HG03095 (cell line): ENCODE results near the gene KLRC1.
"Not testable (repeated sequence)": the region's sequence is repeated elsewhere in the genome, so short reads cannot be mapped to it uniquely, and the experiment has no call there.

Source experiments
- ATAC-seq: cut with Tn5 transposase; IDR thresholded peaks from one replicate; pipeline ENCODE4 v1.9.1; 2021; ENCODE audit warnings: moderate library complexity; ENCODE audit not compliant: unreplicated experiment

The KLRC1 gene

DNA sequence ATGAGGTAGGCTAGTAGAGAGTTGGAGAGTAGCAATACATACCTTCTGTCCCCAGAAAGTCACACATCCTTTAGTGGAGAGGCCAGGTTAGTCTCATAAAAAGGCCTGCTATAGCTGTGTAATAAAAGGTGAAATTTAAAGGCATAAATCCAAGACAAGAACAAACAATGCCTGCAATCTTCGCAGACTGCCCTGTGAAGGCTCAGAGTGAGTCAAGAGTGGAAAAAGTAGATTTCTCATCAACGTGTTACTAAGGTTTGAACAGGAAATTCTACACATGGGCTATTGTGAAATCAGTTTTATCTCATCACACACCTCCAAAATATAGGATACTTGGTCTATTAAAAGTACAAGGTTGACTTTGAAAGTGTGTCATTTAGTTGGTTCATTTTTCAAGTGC lies at the start of gene KLRC1:
KLRC1 (minus strand) TSS at position 222 of the 400 bp plus-strand sequence. CDS start 2,221 bp downstream, outside the sequence.
- no peak for ATAC-seq

DNA sequence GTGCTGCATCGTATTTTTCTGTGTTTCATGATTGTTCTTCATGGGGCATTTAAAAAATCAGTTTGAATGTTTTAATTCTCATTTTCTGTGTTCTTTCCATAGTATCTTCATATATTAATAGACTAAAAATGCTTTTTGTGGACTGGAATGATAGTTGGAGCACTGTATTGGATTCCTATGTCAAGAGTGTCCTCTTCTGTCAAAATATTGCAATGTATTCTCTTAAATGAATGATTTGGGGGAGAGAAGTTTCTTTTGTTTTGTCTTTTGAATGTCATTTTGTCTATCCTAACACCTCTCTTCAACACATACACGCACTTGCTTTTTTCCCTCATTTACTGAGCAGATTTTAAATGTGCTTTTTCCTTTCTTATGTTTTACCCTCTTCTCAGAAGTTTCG lies 47.9 kb upstream of the KLRC1 start:
- ATAC-seq = no peak

DNA sequence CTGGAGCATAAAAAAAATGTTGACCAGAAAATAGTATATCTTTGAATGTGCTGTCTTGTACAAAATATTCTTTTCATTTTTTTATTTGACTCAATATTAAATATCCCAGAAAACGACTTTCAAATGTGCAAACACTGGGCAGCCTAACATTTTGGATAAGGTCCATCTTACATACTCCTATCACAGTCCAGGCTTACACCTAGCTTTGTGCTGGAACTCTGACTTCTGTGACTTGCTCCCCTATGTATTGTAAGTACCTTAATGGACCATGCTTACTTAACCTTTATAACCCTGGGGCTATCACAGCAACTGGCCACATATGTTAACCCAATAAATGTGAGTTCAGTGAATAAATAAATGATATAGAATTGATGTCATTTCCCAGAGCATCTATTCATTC lies 44.9 kb upstream of the KLRC1 start:
- no peak for ATAC-seq

DNA sequence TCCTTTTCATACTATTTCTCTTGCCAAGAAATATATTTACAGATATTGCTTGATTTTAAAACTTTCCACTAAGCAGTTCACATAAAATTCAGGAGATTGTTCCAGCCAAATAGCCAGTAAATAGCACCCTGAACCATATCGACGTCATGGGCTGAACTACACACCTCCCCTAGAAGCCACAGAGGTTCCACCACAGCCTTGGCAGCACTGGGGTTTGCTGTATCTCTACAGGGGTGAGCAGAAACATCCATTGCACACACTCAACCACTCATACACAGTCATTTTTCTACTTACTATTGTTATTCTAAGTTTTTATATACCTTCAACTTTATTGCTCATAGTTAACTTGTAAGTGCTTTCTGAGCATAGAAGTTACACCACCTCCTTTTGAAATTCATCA lies 44.4 kb upstream of the KLRC1 start:
- no peak for ATAC-seq

DNA sequence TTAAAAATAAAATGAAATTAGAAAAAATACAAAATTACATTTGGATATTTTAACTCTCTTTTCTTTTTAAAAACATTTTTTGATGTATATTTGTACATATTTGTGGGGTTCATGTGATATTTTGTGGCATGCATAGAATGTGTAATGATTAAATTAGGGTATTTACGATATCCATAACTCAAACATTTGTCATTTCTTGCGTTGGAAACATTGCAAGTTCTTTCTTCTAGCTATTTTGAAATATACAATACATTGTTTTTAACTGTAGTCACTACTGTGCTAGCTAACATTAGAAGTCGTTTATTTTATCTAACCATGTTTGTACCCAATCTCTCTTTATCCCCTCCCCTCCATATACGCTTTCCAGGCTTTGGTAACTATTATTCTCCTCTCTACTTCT lies 38.6 kb upstream of the KLRC1 start:
- ATAC-seq = no peak

DNA sequence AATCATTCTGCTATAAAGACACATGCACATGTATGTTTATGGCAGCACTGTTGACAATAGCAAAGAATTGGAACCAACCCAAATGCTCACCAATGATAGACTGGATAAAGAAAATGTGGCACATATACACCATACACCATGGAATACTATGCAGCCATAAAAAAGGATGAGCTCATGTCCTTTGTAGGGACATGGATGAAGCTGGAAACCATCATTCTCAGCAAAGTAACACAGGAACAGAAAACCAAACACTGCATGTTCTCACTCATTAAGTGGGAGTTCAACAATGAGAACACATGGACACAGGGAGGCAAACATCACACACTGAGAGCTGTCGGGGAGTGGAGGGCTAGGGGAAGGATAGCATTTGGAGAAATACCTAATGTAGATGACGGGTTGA lies 34.2 kb upstream of the KLRC1 start:
- not testable (repeated sequence) for ATAC-seq

DNA sequence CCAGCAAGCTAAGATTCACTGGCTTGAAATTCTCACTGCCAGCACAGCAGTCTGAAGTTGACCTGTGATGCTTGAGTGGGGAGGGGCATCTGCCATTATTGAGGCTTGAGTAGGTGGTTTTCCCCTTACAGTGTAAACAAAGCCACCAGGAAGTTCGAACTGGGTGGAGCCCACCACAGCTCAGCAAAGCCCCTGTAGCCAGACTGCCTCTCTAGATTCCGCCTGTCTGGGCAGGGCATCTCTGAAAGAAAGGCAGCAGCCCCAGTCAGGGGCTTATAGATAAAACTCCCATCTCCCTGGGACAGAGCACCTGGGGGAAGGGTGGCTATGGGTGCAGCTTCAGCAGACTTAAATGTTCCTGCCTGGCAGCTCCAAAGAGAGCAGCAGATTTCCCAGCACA lies 28.7 kb upstream of the KLRC1 start:
- not testable (repeated sequence) for ATAC-seq

DNA sequence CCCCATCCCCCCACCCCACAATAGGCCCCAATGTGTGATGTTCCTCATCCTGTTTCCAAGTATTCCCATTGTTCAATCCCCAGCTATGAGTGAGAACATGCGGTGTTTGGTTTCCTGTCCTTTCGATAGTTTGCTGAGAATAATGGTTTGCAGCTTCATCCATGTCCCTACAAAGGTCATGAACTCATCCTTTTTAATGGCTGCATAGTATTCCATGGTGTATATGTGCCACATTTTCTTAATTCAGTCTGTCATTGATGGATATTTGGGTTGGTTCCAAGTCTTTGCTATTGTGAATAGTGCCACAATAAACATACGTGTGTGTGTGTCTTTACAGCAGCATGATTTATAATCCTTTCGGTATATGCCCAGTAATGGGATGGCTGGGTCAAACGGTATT lies 19.6 kb upstream of the KLRC1 start:
- ATAC-seq = not testable (repeated sequence)

DNA sequence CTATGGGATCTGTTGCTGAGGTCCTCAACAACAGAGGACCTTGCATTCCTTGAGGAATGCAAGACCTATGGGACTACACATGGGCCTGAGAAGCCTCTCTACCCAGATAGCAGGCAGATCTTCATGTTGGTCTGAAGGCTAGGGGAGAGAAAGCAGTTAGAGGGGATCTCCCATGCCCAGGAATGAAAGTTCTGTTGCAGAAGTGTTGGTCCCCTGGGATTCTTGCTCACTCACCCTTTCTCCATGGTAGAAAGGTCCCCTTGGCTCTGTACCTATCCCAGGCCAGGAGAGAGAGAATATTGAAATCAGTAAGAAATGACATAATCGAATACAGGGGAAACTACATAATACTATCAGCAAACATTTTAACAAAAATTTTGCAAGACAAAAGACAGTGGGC lies 16.5 kb upstream of the KLRC1 start:
- no peak for ATAC-seq

DNA sequence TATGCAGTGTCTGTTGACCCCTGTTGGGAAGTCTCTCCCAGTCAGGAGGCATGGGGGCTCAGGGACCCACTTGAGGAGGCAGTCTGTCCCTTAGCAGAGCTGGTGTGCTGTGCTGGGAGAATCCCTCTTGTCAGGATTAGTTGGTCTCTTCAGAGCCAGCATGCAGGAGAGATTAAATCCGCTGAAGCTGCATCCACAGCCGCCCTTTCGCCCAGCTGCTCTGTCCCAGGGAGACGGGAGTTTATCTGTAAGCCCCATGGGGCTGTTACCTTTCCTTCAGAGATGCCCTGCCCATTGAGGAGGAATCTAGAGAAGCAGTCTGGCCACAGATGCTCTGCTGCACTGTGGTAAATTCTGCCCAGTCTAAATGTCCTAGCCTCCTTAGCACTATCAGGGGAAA lies 13.1 kb upstream of the KLRC1 start:
- no peak for ATAC-seq

DNA sequence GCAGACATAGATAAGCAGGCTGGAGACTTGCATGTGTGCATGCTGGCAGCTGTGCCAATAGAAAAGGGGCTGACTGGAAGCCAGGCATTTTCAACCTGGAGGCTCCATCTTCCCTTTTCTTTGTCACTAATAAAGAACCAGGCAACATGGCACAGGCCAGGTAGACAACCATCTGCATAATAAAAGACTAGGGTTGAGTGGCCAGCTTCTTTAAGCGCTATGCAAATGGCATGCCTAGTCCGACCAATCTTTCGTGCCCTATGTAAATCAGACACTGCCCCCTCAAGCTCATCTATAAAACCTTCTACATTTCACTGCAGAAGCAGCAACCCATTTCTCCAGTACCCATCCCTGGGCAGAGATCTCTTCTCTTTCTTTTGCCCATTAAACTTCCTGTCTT lies 4.6 kb upstream of the KLRC1 start:
- no peak for ATAC-seq

DNA sequence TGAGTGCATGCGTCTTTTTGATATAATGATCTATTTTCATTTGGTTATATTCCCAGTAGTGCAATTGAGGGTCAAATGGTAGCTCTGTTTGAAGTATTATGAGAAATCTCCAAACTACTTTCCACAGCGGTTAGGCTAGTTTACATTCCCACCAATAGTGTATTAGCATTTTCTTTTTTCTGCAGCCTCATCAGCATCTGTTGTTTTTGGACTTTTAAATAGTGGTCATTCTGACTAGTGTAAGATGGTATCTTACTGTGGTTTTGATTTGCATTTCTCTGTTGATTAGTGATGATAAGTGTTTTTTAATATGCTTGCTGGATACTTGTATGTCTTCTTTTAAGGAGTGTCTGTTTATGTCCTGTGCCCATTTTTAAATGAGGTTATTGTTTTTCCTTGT lies 3.7 kb upstream of the KLRC1 start:
- ATAC-seq = no peak

DNA sequence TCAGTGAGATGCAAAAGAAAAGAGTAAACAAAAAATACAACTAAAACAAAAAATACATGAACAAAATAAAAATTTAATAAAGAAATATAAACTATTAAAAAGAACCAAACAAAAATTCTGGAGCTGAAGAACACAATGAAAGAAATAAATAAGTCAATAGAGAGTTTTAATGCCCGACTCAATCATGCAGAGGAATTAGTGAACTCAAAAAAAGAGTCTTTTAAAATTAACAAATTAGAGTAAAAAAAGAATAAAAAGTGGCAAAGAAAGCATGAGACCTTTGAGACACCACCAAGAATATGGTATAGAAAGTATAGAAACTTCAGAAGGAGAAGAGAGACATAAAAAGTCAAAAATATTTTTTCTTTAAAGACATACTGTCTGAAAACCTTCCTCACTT lies 2.6 kb upstream of the KLRC1 start:
- no peak for ATAC-seq

DNA sequence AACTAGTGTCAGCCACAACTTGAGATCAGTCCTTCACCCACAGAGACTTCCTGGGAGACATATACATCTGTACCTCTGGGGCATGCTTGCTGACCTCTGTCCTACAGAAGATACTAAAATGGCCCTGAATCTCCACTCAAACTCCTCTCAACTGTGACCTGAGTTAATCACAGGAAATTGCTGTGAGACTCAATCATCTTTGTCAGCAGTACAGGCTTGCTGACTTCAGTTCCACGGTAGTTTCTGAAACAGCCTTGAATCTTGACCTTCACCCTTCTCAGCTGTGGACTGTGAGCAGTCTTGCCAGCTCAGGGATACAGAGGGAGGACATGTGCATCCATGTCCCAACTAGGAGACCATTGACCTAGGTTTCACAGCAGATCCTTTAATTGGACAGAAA lies 1.4 kb upstream of the KLRC1 start:
- ATAC-seq = no peak

DNA sequence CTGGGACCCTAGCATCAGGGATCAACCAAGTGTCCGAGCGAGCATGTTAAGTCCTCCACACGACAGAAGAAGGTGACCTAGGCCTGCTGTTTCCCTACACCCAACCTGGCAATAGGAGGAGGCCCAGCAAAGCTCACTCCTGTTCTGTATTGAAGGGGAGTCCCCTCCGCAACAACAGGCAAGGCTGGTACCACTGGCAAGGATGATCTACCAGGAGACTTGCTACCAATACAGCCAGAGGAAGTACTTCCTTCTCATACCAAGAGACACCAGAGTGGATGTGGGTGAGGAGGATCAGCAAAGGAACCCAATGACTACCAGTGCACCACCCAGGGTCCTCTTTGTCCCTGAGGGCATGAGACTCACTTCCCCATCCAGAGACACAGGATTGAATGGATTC lies 4.9 kb downstream of the KLRC1 start:
- ATAC-seq = no peak

DNA sequence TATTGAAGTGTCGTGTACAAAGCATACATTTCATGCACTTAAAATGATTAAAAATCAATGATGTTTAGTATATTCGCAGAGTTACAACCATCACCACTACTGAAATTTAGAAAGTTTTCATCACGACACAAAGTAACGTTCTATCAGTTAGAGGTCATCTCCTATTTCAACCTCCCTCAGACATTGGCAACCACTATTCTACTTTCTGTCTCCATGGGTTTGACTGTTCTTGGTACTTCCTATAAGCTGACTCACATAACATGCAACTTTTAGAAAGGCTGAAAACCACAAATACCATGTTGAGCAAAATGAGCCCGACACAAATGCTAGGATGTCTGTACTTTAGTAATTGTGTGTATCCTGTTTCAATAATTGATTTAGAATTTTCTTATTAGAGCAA lies 7.1 kb downstream of the KLRC1 start:
- not testable (repeated sequence) for ATAC-seq

DNA sequence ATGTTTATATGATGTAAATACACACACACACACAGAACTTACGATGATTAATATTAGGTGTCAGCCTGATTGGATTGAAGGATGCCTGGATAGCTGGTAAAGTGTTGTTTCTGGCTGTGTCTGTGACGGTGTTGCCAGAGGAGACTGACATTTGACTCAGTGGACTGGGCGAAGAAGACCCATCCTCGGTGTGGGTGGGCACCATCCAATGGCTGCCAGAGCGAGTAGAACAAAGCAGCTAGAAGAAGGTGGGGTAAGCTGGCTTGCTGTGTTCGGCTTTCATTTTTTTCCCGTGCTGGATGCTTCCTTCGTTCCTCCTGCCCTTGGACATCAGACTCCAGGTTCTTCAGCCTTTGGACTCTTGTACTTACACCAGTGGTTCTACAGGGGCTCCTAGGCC lies 12.0 kb downstream of the KLRC1 start:
- not testable (repeated sequence) for ATAC-seq

DNA sequence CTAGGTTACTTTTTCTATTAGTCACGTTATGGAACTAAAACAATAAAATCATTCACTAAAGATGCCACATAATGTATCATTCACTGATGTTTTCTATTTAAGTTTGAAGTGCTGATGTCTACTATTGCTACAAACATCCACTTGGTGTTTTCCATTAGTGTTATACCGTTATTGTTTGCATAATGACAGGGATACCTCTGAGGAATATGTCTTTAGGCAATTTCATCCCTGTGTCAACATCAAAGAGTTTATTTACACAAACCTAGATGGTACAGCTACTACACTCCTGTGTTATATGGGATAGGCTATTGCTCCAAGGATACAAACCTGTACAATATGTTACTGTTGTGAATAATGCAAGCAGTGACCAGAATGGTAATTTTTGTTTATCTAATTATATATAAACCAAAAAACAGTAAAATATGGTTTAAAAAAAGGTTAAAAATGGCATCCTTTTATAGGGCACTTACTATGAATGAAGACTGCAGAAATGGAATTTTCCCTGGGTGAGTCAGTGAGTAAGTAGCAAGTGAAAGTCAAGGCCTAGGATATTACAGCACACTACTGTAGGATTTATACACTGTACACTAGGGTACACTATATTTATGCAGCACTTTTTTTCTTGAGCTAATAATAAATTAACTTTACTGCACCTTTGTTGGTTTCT lies 13.4 kb downstream of the KLRC1 start:
- not testable (repeated sequence) for ATAC-seq

DNA sequence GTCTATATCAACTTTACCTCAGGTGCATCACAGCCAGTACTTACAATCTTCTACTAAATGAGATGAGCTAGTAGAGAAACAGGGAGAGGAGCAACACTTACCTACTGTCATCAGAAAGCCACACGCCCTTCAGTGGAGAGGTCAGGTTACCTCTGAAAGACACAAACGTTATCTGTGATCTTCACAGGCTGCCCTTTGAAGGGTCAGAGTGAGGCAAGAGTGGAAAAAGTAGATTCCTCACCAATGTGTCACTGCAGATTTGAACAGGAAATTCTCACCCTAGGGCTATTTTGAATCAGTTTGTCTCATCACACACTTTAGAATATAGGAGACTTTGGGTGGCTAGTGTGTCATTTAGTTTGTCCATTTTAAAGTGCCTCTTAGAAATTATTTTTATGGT lies 15.6 kb downstream of the KLRC1 start:
- ATAC-seq = not testable (repeated sequence)

DNA sequence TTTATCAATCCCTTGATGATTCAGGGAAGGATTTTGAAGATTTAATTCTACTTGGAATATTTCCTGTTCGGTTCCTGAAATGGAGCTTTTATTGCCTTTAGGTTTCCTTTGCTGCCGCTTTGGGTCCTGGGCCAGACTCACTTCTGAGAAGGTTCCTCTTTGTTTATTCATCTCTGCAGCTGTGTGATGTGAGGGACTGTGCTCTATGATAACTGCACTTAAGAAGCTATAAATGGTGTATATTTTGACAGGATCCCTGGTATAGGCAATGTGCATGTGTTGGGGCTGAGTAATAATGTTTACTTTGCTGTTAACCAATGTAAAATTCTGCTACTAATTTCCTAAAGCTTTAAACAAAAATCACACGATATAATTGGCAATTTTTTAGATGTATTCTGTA lies 17.4 kb downstream of the KLRC1 start, which contains the start of gene KLRC2:
KLRC2 (minus strand) TSS at position 195 of the 400 bp plus-strand sequence; CDS start at position 171, 24 bp downstream.
- ATAC-seq = not testable (repeated sequence)

DNA sequence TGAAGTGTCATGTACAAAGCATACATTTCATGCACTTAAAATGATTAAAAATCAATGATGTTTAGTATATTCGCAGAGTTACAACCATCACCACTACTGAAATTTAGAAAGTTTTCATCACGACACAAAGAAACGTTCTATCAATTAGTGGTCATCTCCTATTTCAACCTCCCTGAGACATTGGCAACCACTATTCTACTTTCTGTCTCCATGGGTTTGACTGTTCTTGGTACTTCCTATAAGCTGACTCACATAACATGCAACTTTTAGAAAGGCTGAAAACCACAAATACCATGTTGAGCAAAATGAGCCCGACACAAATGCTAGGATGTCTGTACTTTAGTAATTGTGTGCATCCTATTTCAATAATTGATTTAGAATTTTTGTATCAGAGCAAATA lies 22.6 kb downstream of the KLRC1 start:
- ATAC-seq = not testable (repeated sequence)

DNA sequence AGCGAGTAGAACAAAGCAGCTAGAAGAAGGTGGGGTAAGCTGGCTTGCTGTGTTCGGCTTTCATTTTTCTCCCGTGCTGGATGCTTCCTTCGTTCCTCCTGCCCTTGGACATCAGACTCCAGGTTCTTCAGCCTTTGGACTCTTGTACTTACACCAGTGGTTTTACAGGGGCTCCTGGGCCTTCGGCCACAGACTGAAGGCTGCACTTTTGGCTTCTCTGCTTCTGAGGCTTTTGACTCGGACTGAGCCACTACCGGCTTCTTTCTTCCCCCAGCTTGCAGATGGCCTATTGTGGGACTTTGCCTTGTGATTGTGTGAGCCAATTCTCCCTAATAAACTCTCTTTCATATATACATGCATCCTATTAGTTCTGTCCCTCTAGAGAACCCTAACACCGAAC lies 27.2 kb downstream of the KLRC1 start:
- ATAC-seq = not testable (repeated sequence)

DNA sequence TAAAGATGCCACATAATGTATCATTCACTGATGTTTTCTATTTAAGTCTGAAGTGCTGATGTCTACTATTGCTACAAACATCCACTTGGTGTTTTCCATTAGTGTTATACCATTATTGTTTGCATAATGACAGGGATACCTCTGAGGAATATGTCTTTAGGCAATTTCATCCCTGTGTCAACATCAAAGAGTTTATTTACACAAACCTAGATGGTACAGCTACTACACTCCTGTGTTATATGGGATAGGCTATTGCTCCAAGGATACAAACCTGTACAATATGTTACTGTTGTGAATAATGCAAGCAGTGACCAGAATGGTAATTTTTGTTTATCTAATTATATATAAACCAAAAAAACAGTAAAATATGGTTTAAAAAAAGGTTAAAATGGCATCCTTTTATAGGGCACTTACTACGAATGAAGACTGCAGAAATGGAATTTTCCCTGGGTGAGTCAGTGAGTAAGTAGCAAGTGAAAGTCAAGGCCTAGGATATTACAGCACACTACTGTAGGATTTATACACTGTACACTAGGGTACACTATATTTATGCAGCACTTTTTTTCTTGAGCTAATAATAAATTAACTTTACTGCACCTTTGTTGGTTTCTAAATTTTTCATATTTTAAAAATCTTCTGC lies 28.8 kb downstream of the KLRC1 start:
- not testable (repeated sequence) for ATAC-seq
